GM18873 (cell line): ENCODE data around the gene PRKAR1B.
A peak's percentile ranks its signal among the peaks of the same experiment; 100 is the strongest.

ENCODE experiments used
- ATAC-seq: cut with Tn5 transposase; IDR thresholded peaks from one replicate; pipeline ENCODE4 v1.9.1; 2021; ENCODE audit warnings: mild to moderate bottlenecking, moderate library complexity, moderate number of reproducible peaks; ENCODE audit not compliant: unreplicated experiment, low FRiP score

PRKAR1B gene

GRCh38 chr7:727104-727805 lies at the start of gene PRKAR1B:
TSS of gene PRKAR1B (minus strand) at chr7:727281. CDS start at chr7:711505, 15,776 bp downstream.
- ATAC-seq, result peak; percentile 11

GRCh38 chr7:776381-776780 lies 49.3 kb upstream of the PRKAR1B start:
- ATAC-seq, result no peak

- no peak for ATAC-seq
These were observed 47.4 kb upstream of the PRKAR1B start for GRCh38 chr7:774161-775109.

GRCh38 chr7:773622-773915 lies 46.5 kb upstream of the PRKAR1B start:
- no peak for ATAC-seq

- no peak for ATAC-seq
These were observed 46.0 kb upstream of the PRKAR1B start for GRCh38 chr7:772861-773621.

- no peak for ATAC-seq
These were observed 45.3 kb upstream of the PRKAR1B start for GRCh38 chr7:772392-772791.

GRCh38 chr7:772005-772294 lies 44.9 kb upstream of the PRKAR1B start:
- no peak for ATAC-seq

GRCh38 chr7:771234-772004 lies 44.3 kb upstream of the PRKAR1B start:
- ATAC-seq, result no peak

- ATAC-seq, result no peak
These were observed 43.7 kb upstream of the PRKAR1B start for GRCh38 chr7:770741-771166.

- no peak for ATAC-seq
These were observed 43.3 kb upstream of the PRKAR1B start for GRCh38 chr7:770336-770735.

- no peak for ATAC-seq
These were observed 41.9 kb upstream of the PRKAR1B start for GRCh38 chr7:768881-769504.

- ATAC-seq, result no peak
These were observed 41.1 kb upstream of the PRKAR1B start for GRCh38 chr7:767941-768731.

- no peak for ATAC-seq
These were observed 40.5 kb upstream of the PRKAR1B start for GRCh38 chr7:767580-767940.

GRCh38 chr7:765383-765782 lies 38.3 kb upstream of the PRKAR1B start:
- no peak for ATAC-seq

GRCh38 chr7:763762-764161 lies 36.7 kb upstream of the PRKAR1B start:
- ATAC-seq, result no peak

- ATAC-seq, result no peak
These were observed 35.8 kb upstream of the PRKAR1B start for GRCh38 chr7:762885-763284.

GRCh38 chr7:761631-762030 lies 34.5 kb upstream of the PRKAR1B start:
- no peak for ATAC-seq

GRCh38 chr7:761101-761500 lies 34.0 kb upstream of the PRKAR1B start:
- ATAC-seq, result no peak

- no peak for ATAC-seq
These were observed 32.9 kb upstream of the PRKAR1B start for GRCh38 chr7:760006-760405.
